Endothelial cell of umbilical vein (primary cell): ENCODE data around the gene ZNF329.
A peak's percentile ranks its signal among the peaks of the same experiment; 100 is the strongest.

Experiments
- CTCF ChIP-seq, 2 donors: IDR thresholded peaks; 1 replicate in 1 of 2; 2 replicates in 1 of 2; pipeline ENCODE4 v1.5.1; 2011; ENCODE audit warnings: low read length in 2 of 2, mild to moderate bottlenecking in 2 of 2, moderate library complexity in 2 of 2, control low read depth in 1 of 2, inconsistent platforms in 1 of 2, low read depth in 1 of 2; ENCODE audit not compliant: insufficient read depth in 1 of 2; ENCODE audit errors: extremely low read depth in 1 of 2
- EZH2 ChIP-seq: IDR thresholded peaks from 2 replicates; pipeline ENCODE4 v1.6.1; 2012; ENCODE audit warnings: borderline replicate concordance, low read depth, mild to moderate bottlenecking, moderate library complexity, low read length, inconsistent platforms; ENCODE audit not compliant: severe bottlenecking
- MAX ChIP-seq: IDR thresholded peaks from 2 replicates; pipeline ENCODE4 v1.6.1; 2011; ENCODE audit not compliant: insufficient read depth, insufficient read length
- MYC ChIP-seq: IDR thresholded peaks from one replicate; pipeline ENCODE4 v1.6.1; 2011; ENCODE audit warnings: mild to moderate bottlenecking, low read depth, low read length
- POLR2A ChIP-seq: IDR thresholded peaks from 2 replicates; pipeline ENCODE4 v1.6.1; 2012; ENCODE audit warnings: low read depth, mild to moderate bottlenecking, control low read depth, low read length
- POLR2AphosphoS5 ChIP-seq: IDR thresholded peaks from 2 replicates; pipeline ENCODE4 v1.6.1; 2012; ENCODE audit warnings: low read depth, mild to moderate bottlenecking, control low read depth, low read length, moderate library complexity; ENCODE audit not compliant: insufficient read depth

GRCh38 chr19:58150328-58150921, at the start of gene ZNF329:
- peak; percentile 87 for TF ChIP-seq POLR2A
- TF ChIP-seq CTCF (IDR thresholded peaks at IDR 0.05; ENCODE audit: extremely low read depth in 1 of 2, insufficient read depth in 1 of 2, low read depth in 1 of 2, low read length in 2 of 2): no peak
- peak; percentile 72 for TF ChIP-seq POLR2AphosphoS5
- no peak for TF ChIP-seq EZH2
- no peak for TF ChIP-seq MAX
- TF ChIP-seq MYC: no peak
